H1 (cell line): Measurements from ENCODE around the gene TEDC1. TPM values are rescaled to one million over a fixed set of nuclear protein-coding genes. Genes with fewer than 3 reads are reported as not detected.

ENCODE experiments used
- CTCF ChIA-PET: fragments of 300-600 bp; sonication (Branson Sonifier 250); formaldehyde crosslinking; loops from one replicate; lab custom pipeline; 2021; ENCODE audit not compliant: partially characterized antibody; lab: Charles Lee
- POLR2A ChIA-PET: fragments of 300-600 bp; sonication (Branson Sonifier 250); formaldehyde crosslinking; loops from one replicate; lab custom pipeline; 2021; ENCODE audit warnings: inconsistent platforms; ENCODE audit not compliant: partially characterized antibody; lab: Charles Lee
- DNase-seq, 2 experiments: peaks; one replicate each; pipeline versions ENCODE4 v3.0.0 to v3.0.0-alpha.2; 2010 to 2022; ENCODE audit warnings: low spot score in 2 of 2, low read depth in 1 of 2, mixed read lengths in 1 of 2
- FAIRE-seq: peaks from 2 replicates; lab custom pipeline; 2011; peaks lifted over from hg19 to GRCh38; lab: Jason Lieb, UNC
- H2AFZ ChIP-seq: 2 replicates; pipeline ENCODE4 v1.8.1; 2012; ENCODE audit warnings: low read length, inconsistent platforms
- H2AK5ac ChIP-seq: 2 replicates; pipeline ENCODE4 v1.6.1; 2013; ENCODE audit warnings: low read depth, low read length
- H2BK120ac ChIP-seq: replicated peaks from 2 replicates; pipeline ENCODE3; 2013; ENCODE audit warnings: low read depth, low read length, inconsistent platforms
- H2BK12ac ChIP-seq: 2 replicates; pipeline ENCODE4 v1.6.1; 2013; ENCODE audit warnings: low read depth, low read length
- H2BK15ac ChIP-seq: 2 replicates; pipeline ENCODE4 v1.6.1; 2013; ENCODE audit warnings: low read length
- H2BK20ac ChIP-seq: 2 replicates; pipeline ENCODE4 v1.6.1; 2013; ENCODE audit warnings: low read length
- H2BK5ac ChIP-seq: 2 replicates; pipeline ENCODE4 v1.6.1; 2013; ENCODE audit warnings: low read depth, low read length
- H3K14ac ChIP-seq: 2 replicates; pipeline ENCODE4 v1.6.1; 2013; ENCODE audit warnings: inconsistent platforms; ENCODE audit not compliant: insufficient read length
- H3K18ac ChIP-seq: 2 replicates; pipeline ENCODE4 v1.6.1; 2013; ENCODE audit warnings: low read length; ENCODE audit errors: extremely low read depth
- H3K23ac ChIP-seq: 2 replicates; pipeline ENCODE4 v1.6.1; 2013; ENCODE audit warnings: inconsistent platforms; ENCODE audit not compliant: insufficient read length
- H3K23me2 ChIP-seq: 2 replicates; pipeline ENCODE4 v1.6.1; 2013; ENCODE audit warnings: low read depth, low read length
- H3K27ac ChIP-seq: 2 replicates; pipeline ENCODE4 v1.6.1; 2011; ENCODE audit warnings: low read depth, low read length, inconsistent platforms
- H3K27me3 ChIP-seq, 4 experiments: replicated peaks in 1 of 4; 1 replicate in 1 of 4; 2 replicates in 3 of 4; pipeline versions ENCODE4 v1.6.1 to v1.8.1; 2011 to 2013; ENCODE audit warnings: low read length in 3 of 4, mild to moderate bottlenecking in 3 of 4, inconsistent platforms in 2 of 4, mixed read lengths in 2 of 4, moderate library complexity in 1 of 4; ENCODE audit not compliant: control insufficient read depth in 3 of 4, insufficient read depth in 3 of 4; ENCODE audit errors: extremely low read depth in 1 of 4
- H3K36me3 ChIP-seq, 4 experiments: 2 replicates each; pipeline versions ENCODE4 v1.6.1 to v1.8.1; 2011 to 2013; ENCODE audit warnings: mild to moderate bottlenecking in 4 of 4, low read length in 3 of 4, moderate library complexity in 2 of 4, control low read depth in 1 of 4, inconsistent platforms in 1 of 4; ENCODE audit not compliant: insufficient read depth in 4 of 4, control insufficient read depth in 2 of 4
- H3K4ac ChIP-seq: replicated peaks from 2 replicates; pipeline ENCODE3; 2013; ENCODE audit warnings: low read length, low read depth, mixed read lengths, inconsistent platforms; ENCODE audit not compliant: insufficient read length
- H3K4me1 ChIP-seq, 4 experiments: replicated peaks in 1 of 4; 1 replicate in 1 of 4; 2 replicates in 3 of 4; pipeline versions ENCODE4 v1.6.1 to v1.8.1; 2011 to 2013; ENCODE audit warnings: low read length in 3 of 4, inconsistent platforms in 2 of 4, mixed read lengths in 1 of 4; ENCODE audit not compliant: insufficient read depth in 4 of 4, control insufficient read depth in 3 of 4
- H3K4me2 ChIP-seq, 2 experiments: 2 replicates each; pipeline versions ENCODE4 v1.6.1 to v1.8.1; 2011 to 2013; ENCODE audit warnings: low read depth in 2 of 2, low read length in 2 of 2, control low read depth in 1 of 2, inconsistent platforms in 1 of 2, mild to moderate bottlenecking in 1 of 2; ENCODE audit not compliant: insufficient read depth in 1 of 2
- H3K4me3 ChIP-seq, 4 experiments: fragments of 200-600, 300-600 bp in 1 of 4; sonication (generic), shearing (Covaris generic), sonication (Bioruptor Twin) in 1 of 4; 2 replicates each; pipeline versions ENCODE4 v1.5.1 to v1.8.1; 2011 to 2016; ENCODE audit warnings: low read length in 4 of 4, low read depth in 3 of 4, control low read depth in 2 of 4, inconsistent platforms in 2 of 4, mild to moderate bottlenecking in 2 of 4, mixed read lengths in 1 of 4, moderate library complexity in 1 of 4; ENCODE audit not compliant: insufficient read depth in 2 of 4; ENCODE audit errors: extremely low read depth in 1 of 4
- H3K56ac ChIP-seq: replicated peaks from 2 replicates; pipeline ENCODE3; 2013; ENCODE audit warnings: low read depth, mild to moderate bottlenecking, mixed read lengths, low read length, inconsistent platforms; ENCODE audit not compliant: insufficient read length
- H3K79me1 ChIP-seq: 2 replicates; pipeline ENCODE4 v1.6.1; 2013; ENCODE audit warnings: low read depth, low read length, control low read depth
- H3K79me2 ChIP-seq, 2 experiments: 2 replicates each; pipeline versions ENCODE4 v1.6.1 to v1.8.1; 2012 to 2013; ENCODE audit warnings: low read length in 2 of 2, mild to moderate bottlenecking in 2 of 2, inconsistent platforms in 1 of 2; ENCODE audit not compliant: insufficient read depth in 2 of 2, control insufficient read depth in 1 of 2
- H3K9ac ChIP-seq, 4 experiments: replicated peaks in 1 of 4; 1 replicate in 1 of 4; 2 replicates in 3 of 4; pipeline versions ENCODE4 v1.6.1 to v1.8.1; 2011 to 2013; ENCODE audit warnings: low read depth in 3 of 4, low read length in 3 of 4, control low read depth in 2 of 4, mild to moderate bottlenecking in 2 of 4, moderate library complexity in 2 of 4, inconsistent platforms in 1 of 4; ENCODE audit errors: extremely low read depth in 1 of 4
- H3K9me3 ChIP-seq, 2 experiments: 2 replicates each; pipeline versions ENCODE4 v1.6.1 to v1.8.1; 2012 to 2013; ENCODE audit warnings: mild to moderate bottlenecking in 2 of 2, moderate library complexity in 2 of 2, control low read depth in 1 of 2, inconsistent platforms in 1 of 2, low read depth in 1 of 2, low read length in 1 of 2, mixed read lengths in 1 of 2; ENCODE audit not compliant: insufficient read depth in 2 of 2
- H4K20me1 ChIP-seq, 2 experiments: replicated peaks in 1 of 2; 2 replicates each; pipeline versions ENCODE3 to v1.8.1; 2011 to 2013; ENCODE audit warnings: inconsistent platforms in 2 of 2, low read length in 2 of 2, mild to moderate bottlenecking in 1 of 2; ENCODE audit not compliant: insufficient read depth in 2 of 2, control insufficient read depth in 1 of 2
- H4K5ac ChIP-seq: 2 replicates; pipeline ENCODE4 v1.6.1; 2013; ENCODE audit warnings: low read length, low read depth, mixed read lengths, inconsistent platforms; ENCODE audit not compliant: insufficient read length
- H4K8ac ChIP-seq: 2 replicates; pipeline ENCODE4 v1.8.0; 2013; ENCODE audit warnings: mild to moderate bottlenecking, moderate library complexity, low read length, inconsistent platforms; ENCODE audit not compliant: insufficient read depth; ENCODE audit errors: extremely low read depth
- H4K91ac ChIP-seq: replicated peaks from 2 replicates; pipeline ENCODE3; 2013; ENCODE audit warnings: low read length, mixed read lengths, inconsistent platforms; ENCODE audit not compliant: insufficient read length
- ATF2 ChIP-seq: IDR thresholded peaks from 2 replicates; pipeline ENCODE4 v1.6.1; 2012; ENCODE audit warnings: low read length, inconsistent platforms
- BRCA1 ChIP-seq: IDR thresholded peaks from 2 replicates; pipeline ENCODE4 v1.6.1; 2012; ENCODE audit warnings: low read depth, low read length, improper control_type of control experiment
- CREB1 ChIP-seq: IDR thresholded peaks from 2 replicates; pipeline ENCODE4 v1.6.1; 2012; ENCODE audit warnings: inconsistent platforms
- CTBP2 ChIP-seq: IDR thresholded peaks from 2 replicates; pipeline ENCODE4 v1.7.0; 2011; ENCODE audit warnings: borderline replicate concordance, mild to moderate bottlenecking, moderate library complexity, mixed read lengths, low read length; ENCODE audit not compliant: insufficient read depth, insufficient read length
- EP300 ChIP-seq, 2 experiments: IDR thresholded peaks; 1 replicate in 1 of 2; 2 replicates in 1 of 2; pipeline ENCODE4 v1.6.1; 2011 to 2012; ENCODE audit warnings: low read depth in 2 of 2, low read length in 2 of 2, mild to moderate bottlenecking in 2 of 2, borderline replicate concordance in 1 of 2, inconsistent platforms in 1 of 2, moderate library complexity in 1 of 2
- KDM4A ChIP-seq: IDR thresholded peaks from one replicate; pipeline ENCODE4 v1.7.1; 2012; ENCODE audit warnings: low read depth, mild to moderate bottlenecking, moderate library complexity, low read length, inconsistent platforms; ENCODE audit not compliant: severe bottlenecking
- MAX ChIP-seq: IDR thresholded peaks from 2 replicates; pipeline ENCODE4 v1.6.1; 2012; ENCODE audit warnings: inconsistent platforms
- SIRT6 ChIP-seq: IDR thresholded peaks from one replicate; pipeline ENCODE4 v1.7.1; 2012; ENCODE audit warnings: low read length, inconsistent platforms
- SRF ChIP-seq: IDR thresholded peaks from 2 replicates; pipeline ENCODE4 v1.6.1; 2011; ENCODE audit warnings: mild to moderate bottlenecking, low read depth, low read length, moderate library complexity
- TAF1 ChIP-seq: IDR thresholded peaks from 2 replicates; pipeline ENCODE4 v1.6.1; 2011; ENCODE audit warnings: mild to moderate bottlenecking, low read depth, low read length
- TCF12 ChIP-seq: IDR thresholded peaks from 2 replicates; pipeline ENCODE4 v1.6.1; 2011; ENCODE audit warnings: low read depth, mild to moderate bottlenecking, low read length
- WGBS, 2 experiments: shearing (Covaris generic) in 1 of 2; methylation state at CpG; one replicate each; pipeline versions ENCODE4 v1.1.6 to v1.1.7; 2013 to 2015; ENCODE audit warnings: low lambda C conversion rate in 2 of 2, mixed read lengths in 2 of 2, inconsistent platforms in 1 of 2, low coverage in 1 of 2, missing lambda C conversion rate in 1 of 2; ENCODE audit not compliant: insufficient replicate concordance in 2 of 2, insufficient coverage in 1 of 2, insufficient read length in 1 of 2; ENCODE audit errors: extremely low coverage in 1 of 2, missing lambda C conversion rate in 1 of 2; 5-methylcytosine and 5-hydroxymethylcytosine counted together
- polyA plus RNA-seq, 7 experiments: library from polyadenylated mRNA; depleted of rRNA in 3 of 7; stranded (reverse) in 5 of 7; unstranded in 2 of 7; fragments of >200 nt in 5 of 7; fragments of 200-250 nt in 2 of 7; gene quantifications; 1 replicate in 5 of 7; 2 replicates in 1 of 7; 4 replicates in 1 of 7; pipeline versions ENCODE4 v1.2.1 to v1.2.3, GENCODE V29; 2011 to 2013; ENCODE audit warnings: missing spikeins in 2 of 7, mixed read lengths in 2 of 7
- total RNA-seq: library from RNA; stranded (reverse); fragmentation: NEBNext Ultra II Directional; extraction: Animal tissue kit (Norgen Biotek cat#: 25700); gene quantifications from 2 replicates; pipeline ENCODE4 v1.2.1, GENCODE V29; 2021

TEDC1 gene
- total and polyA plus RNA-seq, 2 of the 8 experiments (the other 6 are each of a cell fraction or from before 2014, with no cell fraction given): 5.6 to 14.8 TPM

GRCh38 chr14:105533811-105534498 is 42.9 kb downstream of the TEDC1 start:
- H3K56ac ChIP-seq: no peak overlapping the region
- no peak overlapping the region for H4K5ac ChIP-seq
- no peak overlapping the region for H3K9ac ChIP-seq
- H3K4me2 ChIP-seq: no peak overlapping the region
- H2AK5ac ChIP-seq: no peak overlapping the region
- DNase-seq (no peak), FAIRE-seq (no peak)
- no peaks in the 10 kb centered on the region for H3K36me3 ChIP-seq
- no peak overlapping the region for H3K23ac ChIP-seq
- POLR2A ChIA-PET: no interaction called here
- H3K4me1 ChIP-seq: no peaks in the 10 kb centered on the region
- H3K9me3 ChIP-seq: peaks cover 9 to 93% of the 10 kb centered on the region in 2 experiments; a peak in 3 of 4 replicates
- no peaks in the 10 kb centered on the region for H3K23me2 ChIP-seq
- no peak overlapping the region for H2BK5ac ChIP-seq
- H3K4ac ChIP-seq: no peak overlapping the region
- no peaks in the 10 kb centered on the region for H3K79me2 ChIP-seq
- H3K27ac ChIP-seq: no peak overlapping the region
- WGBS, 2 experiments: 82% methylated on average over 21 of the region's 21 CpGs; no CpG with 5 or more reads in 1 of the 2 experiments
- no peak overlapping the region for H3K4me3 ChIP-seq
- H3K18ac ChIP-seq: no peak overlapping the region
- H3K14ac ChIP-seq: no peak overlapping the region
- H3K27me3 ChIP-seq: peaks cover 0 to 5% (median 1%) of the 10 kb centered on the region in 4 experiments; a peak in 5 of 7 replicates
- H2BK20ac ChIP-seq: no peak overlapping the region
- no peak overlapping the region for H2BK12ac ChIP-seq
- H3K79me1 ChIP-seq: no peaks in the 10 kb centered on the region
- no peak overlapping the region for H2BK120ac ChIP-seq
- no peak overlapping the region for H4K8ac ChIP-seq
- CTCF ChIA-PET: interaction anchor here (0.6 kb wide), 1 partner anchor 1260 kb away, joined by 3 read pairs; no protein-coding TSS in a partner anchor
- H2AFZ ChIP-seq: no peak overlapping the region
- H2BK15ac ChIP-seq: no peak overlapping the region
- no peaks in the 10 kb centered on the region for H4K20me1 ChIP-seq
- H4K91ac ChIP-seq: no peak overlapping the region
- TF ChIP-seq SIRT6 (no peak), KDM4A (no peak), CREB1 (no peak), BRCA1 (no peak), CTBP2 (no peak), EP300 (IDR thresholded peaks at IDR 0.05; ENCODE audit: borderline replicate concordance in 1 of 2, low read depth in 2 of 2, low read length in 2 of 2) (no peak), TCF12 (no peak), TAF1 (no peak), MAX (no peak), ATF2 (no peak), SRF (no peak)
